HepG2 (cell line): Measurements from ENCODE around the gene KLHL28. TPM values are rescaled to one million over a fixed set of nuclear protein-coding genes. Genes with fewer than 3 reads are reported as not detected.

ENCODE experiments used
- ATAC-seq: fragments of 200-7000 bp; cut with Tn5 transposase; 3 replicates; pipeline ENCODE4 v1.9.1; 2020; ENCODE audit warnings: mild to moderate bottlenecking, moderate library complexity
- BruUV-seq: library from RNA; stranded (reverse); fragments of 400-500 nt; replicated peaks from 2 replicates; lab custom pipeline; 2021; lab: Mats Ljungman, UMichigan
- CTCF ChIA-PET: fragments of 300-600 bp; formaldehyde crosslinking; extraction: SDS; loops from one replicate; lab custom pipeline; 2021; ENCODE audit warnings: low total read pairs, inconsistent platforms, low intra/inter-chr PET ratio; lab: Yijun Ruan, JAX
- POLR2A ChIA-PET: fragments of 350-600 bp; sonication (Branson Sonifier 250); formaldehyde crosslinking; loops from one replicate; lab custom pipeline; 2020; ENCODE audit warnings: antibody characterized with exemption, inconsistent platforms; lab: Yijun Ruan, JAX
- DNase-seq: peaks from one replicate; pipeline ENCODE4 v3.0.0-alpha.2; 2015; ENCODE audit warnings: low spot score
- FAIRE-seq: peaks from 3 replicates; lab custom pipeline; 2011; peaks lifted over from hg19 to GRCh38; lab: Jason Lieb, UNC
- H2AFZ ChIP-seq: one replicate; pipeline ENCODE4 v1.6.1; 2011; ENCODE audit warnings: low read length, inconsistent platforms
- H3K27ac ChIP-seq: fragments of 300-600 bp; 3 replicates; pipeline ENCODE4 v1.8.0; 2011; ENCODE audit warnings: mixed run types, mild to moderate bottlenecking, mixed read lengths, low read length, inconsistent platforms; ENCODE audit not compliant: insufficient read depth; ENCODE audit errors: extremely low read length
- H3K27me3 ChIP-seq, 2 experiments: fragments of 200-600 bp in 1 of 2; 2 replicates in 1 of 2; 3 replicates in 1 of 2; pipeline versions ENCODE4 v1.6.0 to v1.8.0; 2011; ENCODE audit warnings: low read length in 2 of 2, mild to moderate bottlenecking in 2 of 2, moderate library complexity in 2 of 2, inconsistent platforms in 1 of 2; ENCODE audit not compliant: insufficient read depth in 2 of 2, control insufficient read depth in 1 of 2
- H3K36me3 ChIP-seq, 2 experiments: fragments of 200-600 bp in 1 of 2; replicated peaks in 1 of 2; 2 replicates in 1 of 2; 3 replicates in 1 of 2; pipeline versions ENCODE4 v1.5.1 to v1.8.0; 2011; ENCODE audit warnings: low read length in 2 of 2, inconsistent platforms in 1 of 2; ENCODE audit not compliant: insufficient read depth in 2 of 2, control insufficient read depth in 1 of 2
- H3K4me1 ChIP-seq: 2 replicates; pipeline ENCODE4 v1.5.1; 2012; ENCODE audit warnings: low read length, inconsistent platforms; ENCODE audit not compliant: insufficient read depth
- H3K4me2 ChIP-seq: 2 replicates; pipeline ENCODE4 v1.6.0; 2011; ENCODE audit warnings: low read depth, low read length, inconsistent platforms
- H3K4me3 ChIP-seq, 3 experiments: fragments of 200-600 bp in 1 of 3; sonication (generic), shearing (Covaris generic) in 1 of 3; replicated peaks in 1 of 3; 2 replicates each; pipeline ENCODE4 v1.5.1; 2011 to 2016; ENCODE audit warnings: low read length in 3 of 3, inconsistent platforms in 2 of 3, low read depth in 2 of 3, mild to moderate bottlenecking in 2 of 3, control low read depth in 1 of 3, mixed read lengths in 1 of 3; ENCODE audit not compliant: insufficient read depth in 1 of 3
- H3K79me2 ChIP-seq: one replicate; pipeline ENCODE4 v1.6.1; 2011; ENCODE audit warnings: low read length, inconsistent platforms; ENCODE audit not compliant: insufficient read depth
- H3K9ac ChIP-seq: 2 replicates; pipeline ENCODE4 v1.6.0; 2011; ENCODE audit warnings: mild to moderate bottlenecking, low read depth, low read length, inconsistent platforms; ENCODE audit not compliant: insufficient read depth
- H3K9me3 ChIP-seq: 2 replicates; pipeline ENCODE4 v1.5.1; 2012; ENCODE audit warnings: mild to moderate bottlenecking, low read length
- H4K20me1 ChIP-seq: 2 replicates; pipeline ENCODE4 v1.6.0; 2011; ENCODE audit warnings: inconsistent platforms, mild to moderate bottlenecking, low read length, moderate library complexity; ENCODE audit not compliant: insufficient read depth
- AKAP8 ChIP-seq: sonication (generic); formaldehyde crosslinking; IDR thresholded peaks from 2 replicates; pipeline ENCODE4 v1.5.1; 2020; ENCODE audit warnings: mild to moderate bottlenecking, missing genetic modification reagents
- ESRRA ChIP-seq: sonication (generic); formaldehyde crosslinking; IDR thresholded peaks from 2 replicates; pipeline ENCODE4 v1.5.1; 2020; ENCODE audit warnings: mild to moderate bottlenecking, low read depth, missing genetic modification reagents
- HOXD1 ChIP-seq: sonication (generic); formaldehyde crosslinking; IDR thresholded peaks from 2 replicates; pipeline ENCODE4 v1.5.0; 2020; ENCODE audit warnings: missing genetic modification reagents
- SIX1 ChIP-seq: sonication (generic); formaldehyde crosslinking; IDR thresholded peaks from 2 replicates; pipeline ENCODE4 v1.4.0; 2020; ENCODE audit warnings: missing genetic modification reagents, borderline replicate concordance
- ZFP1 ChIP-seq: IDR thresholded peaks from 2 replicates; pipeline ENCODE4 v1.6.1; 2016
- ZNF567 ChIP-seq: sonication (generic); formaldehyde crosslinking; IDR thresholded peaks from 2 replicates; pipeline ENCODE4 v1.8.1; 2023; ENCODE audit warnings: mild to moderate bottlenecking, missing genetic modification reagents, borderline replicate concordance
- WGBS: methylation state at CpG from one replicate; pipeline ENCODE4 v1.1.6; 2017; ENCODE audit warnings: low lambda C conversion rate; 5-methylcytosine and 5-hydroxymethylcytosine counted together
- in situ Hi-C: cut with HindIII; loops from 2 replicates; pipeline ENCODE4 v1.10.0; 2017; ENCODE audit warnings: low pct_unique_long_range_greater_than_20kb; ENCODE audit not compliant: extremely low pct_ligation_motif_present
- intact Hi-C: fragments of 100-400 bp; cut with micrococcal nuclease; formaldehyde crosslinking; loops from one replicate; pipeline ENCODE4 v1.10.0; 2022; ENCODE audit not compliant: unreplicated experiment
- polyA plus RNA-seq, 8 experiments: library from polyadenylated mRNA; depleted of rRNA in 3 of 8; stranded (reverse) in 7 of 8; unstranded in 1 of 8; fragments of >200 nt; fragmentation: Illumina TruSeq in 4 of 8; extraction: Trizol in 4 of 8; gene quantifications; 2 replicates each; pipeline versions ENCODE4 v1.2.1 to v1.2.3, GENCODE V29; 2011 to 2016; ENCODE audit warnings: low read depth in 4 of 8, missing spikeins in 1 of 8, mixed read lengths in 1 of 8; ENCODE audit not compliant: insufficient read depth in 1 of 8
- total RNA-seq, 5 experiments: library from RNA; depleted of rRNA; stranded (reverse); fragments of >200 nt; fragmentation: Illumina TruSeq; extraction: Trizol; gene quantifications; 2 replicates each; pipeline ENCODE4 v1.2.3, GENCODE V29; 2016; ENCODE audit warnings: low read depth in 1 of 5

Gene KLHL28
- total and polyA plus RNA-seq, 2 of the 13 experiments (the other 11 are each of a cell fraction or from before 2014, with no cell fraction given), result 3.4 to 6.6 TPM

- Histone ChIP-seq H3K9ac (no peak overlapping the region), H3K27me3 (peaks cover 0 to 3% of the 10 kb centered on the region in 2 experiments; a peak in 2 of 5 replicates), H3K9me3 (no peaks in the 10 kb centered on the region), H3K79me2 (no peaks in the 10 kb centered on the region), H3K4me1 (peaks cover 6% of the 10 kb centered on the region; the same call in 1 of the 2 replicates), H3K27ac (no peak overlapping the region), H4K20me1 (no peaks in the 10 kb centered on the region), H3K4me3 (no peak overlapping the region), H3K36me3 (no peaks in the 10 kb centered on the region)
- no TSS peak for BruUV-seq
- in situ Hi-C loops, result no loop called here
- intact Hi-C loops, result no loop called here
- 31% methylated on average over 4 of the region's 4 CpGs for WGBS
- POLR2A ChIA-PET, result no interaction called here
- FAIRE-seq, result no peak
- TF ChIP-seq SIX1 (CRISPR knock-in tag) (no peak), AKAP8 (CRISPR knock-in tag) (no peak), HOXD1 (CRISPR knock-in tag) (no peak), ESRRA (CRISPR knock-in tag) (no peak)
- TF ChIP-seq, all 625 proteins: peak for 0
- ATAC-seq (no peak), DNase-seq (no peak)
- Histone ChIP-seq H2AFZ (no peak overlapping the region), H3K4me2 (no peak overlapping the region)
- CTCF ChIA-PET, result no interaction called here
These were observed 71.9 kb downstream of the KLHL28 start for GRCh38 chr14:44889595-44890471.

GRCh38 chr14:44887596-44887955 lies 74.2 kb downstream of the KLHL28 start:
- ChIA-PET POLR2A (no interaction called here), CTCF (no interaction called here)
- TF ChIP-seq ZNF567 (CRISPR knock-in tag) (no peak), ZFP1 (CRISPR knock-in tag) (no peak)
- in situ Hi-C loops, result no loop called here
- FAIRE-seq (no peak), DNase-seq (no peak), ATAC-seq (no peak)
- Histone ChIP-seq H3K9ac (no peak overlapping the region), H3K79me2 (no peaks in the 10 kb centered on the region), H3K9me3 (peaks cover 1% of the 10 kb centered on the region; the same call in 1 of the 2 replicates), H3K4me1 (peaks cover 6% of the 10 kb centered on the region; the same call in 1 of the 2 replicates), H3K27ac (no peak overlapping the region), H2AFZ (no peak overlapping the region), H3K4me2 (no peak overlapping the region), H3K36me3 (no peaks in the 10 kb centered on the region), H3K4me3 (no peak overlapping the region), H4K20me1 (no peaks in the 10 kb centered on the region), H3K27me3 (peaks cover 0 to 3% of the 10 kb centered on the region in 2 experiments; a peak in 2 of 5 replicates)
- 67% methylated on average over 16 of the region's 16 CpGs for WGBS
- BruUV-seq, result no TSS peak
- intact Hi-C loops, result no loop called here
